MM.1S (cell line): ENCODE results near the gene ZFP64.

ENCODE experiments used
- CTCF ChIP-seq: fragments of 300-600 bp; sonication (generic); IDR thresholded peaks from 2 replicates; pipeline ENCODE4 v1.5.1; 2016; ENCODE audit warnings: antibody characterized with exemption, low read length, mixed read lengths
- EZH2phosphoT487 ChIP-seq: fragments of 300-600 bp; sonication (generic); IDR thresholded peaks from 2 replicates; pipeline ENCODE4 v1.6.1; 2018; ENCODE audit warnings: antibody characterized with exemption, low read length

GRCh38 chr20:52171025-52171424 lies 20.6 kb downstream of the ZFP64 start:
- TF ChIP-seq CTCF = no peak
- TF ChIP-seq EZH2phosphoT487 = no peak
